ENCODE measurements around the gene CCDC85B. TPM values are rescaled to one million over a fixed set of nuclear protein-coding genes. Genes with fewer than 3 reads are reported as not detected.

Gene CCDC85B
- total RNA-seq, 2 donors from 2014 or later, result 75.8 to 100 TPM

GRCh38 chr11:65859095-65859811 lies 31.2 kb upstream of the CCDC85B start:
- Histone ChIP-seq H3K27ac (peak overlapping the region; percentile 98 to 100), H3K36me3 (peaks cover 42% of the 10 kb centered on the region), H3K4me3 (peak overlapping the region; percentile 96), H3K27me3 (replicated peaks; ENCODE audit: insufficient read depth) (no peaks in the 10 kb centered on the region), H3K4me1 (ENCODE audit: control insufficient read depth in 1 of 2, low read depth in 2 of 2) (peaks cover 24 to 46% of the 10 kb centered on the region in 2 donors), H3K9me3 (no peaks in the 10 kb centered on the region)
- DNase-seq (ENCODE audit: low spot score), result peak; percentile 97
- TF ChIP-seq, protein P1, sequence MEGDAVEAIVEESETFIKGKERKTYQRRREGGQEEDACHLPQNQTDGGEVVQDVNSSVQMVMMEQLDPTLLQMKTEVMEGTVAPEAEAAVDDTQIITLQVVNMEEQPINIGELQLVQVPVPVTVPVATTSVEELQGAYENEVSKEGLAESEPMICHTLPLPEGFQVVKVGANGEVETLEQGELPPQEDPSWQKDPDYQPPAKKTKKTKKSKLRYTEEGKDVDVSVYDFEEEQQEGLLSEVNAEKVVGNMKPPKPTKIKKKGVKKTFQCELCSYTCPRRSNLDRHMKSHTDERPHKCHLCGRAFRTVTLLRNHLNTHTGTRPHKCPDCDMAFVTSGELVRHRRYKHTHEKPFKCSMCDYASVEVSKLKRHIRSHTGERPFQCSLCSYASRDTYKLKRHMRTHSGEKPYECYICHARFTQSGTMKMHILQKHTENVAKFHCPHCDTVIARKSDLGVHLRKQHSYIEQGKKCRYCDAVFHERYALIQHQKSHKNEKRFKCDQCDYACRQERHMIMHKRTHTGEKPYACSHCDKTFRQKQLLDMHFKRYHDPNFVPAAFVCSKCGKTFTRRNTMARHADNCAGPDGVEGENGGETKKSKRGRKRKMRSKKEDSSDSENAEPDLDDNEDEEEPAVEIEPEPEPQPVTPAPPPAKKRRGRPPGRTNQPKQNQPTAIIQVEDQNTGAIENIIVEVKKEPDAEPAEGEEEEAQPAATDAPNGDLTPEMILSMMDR (IDR thresholded peaks at IDR 0.05), result no peak
- peak; percentile 41 for ATAC-seq (ENCODE audit: insufficient number of reproducible peaks, low FRiP score, low read depth)

- TF ChIP-seq, protein P1 (IDR thresholded peaks at IDR 0.05), result no peak
- peaks cover 24 to 40% of the 10 kb centered on the region in 2 donors for H3K4me1 ChIP-seq (ENCODE audit: control insufficient read depth in 1 of 2, low read depth in 2 of 2)
- H3K36me3 ChIP-seq, result peaks cover 42% of the 10 kb centered on the region
- peak overlapping the region; percentile 96 for H3K4me3 ChIP-seq
- ATAC-seq (ENCODE audit: insufficient number of reproducible peaks, low FRiP score, low read depth) (peak; percentile 0), DNase-seq (ENCODE audit: low spot score) (no peak)
- H3K9me3 ChIP-seq, result no peaks in the 10 kb centered on the region
- peak overlapping the region; percentile 98 to 100 for H3K27ac ChIP-seq
- H3K27me3 ChIP-seq (replicated peaks; ENCODE audit: insufficient read depth), result no peaks in the 10 kb centered on the region
Observed at GRCh38 chr11:65859812-65860277, 30.6 kb upstream of the CCDC85B start.

- H3K9me3 ChIP-seq, result no peaks in the 10 kb centered on the region
- TF ChIP-seq, protein P1 (IDR thresholded peaks at IDR 0.05), result peak; percentile 67
- H3K4me3 ChIP-seq, result peak within 1 kb of the TSS; percentile 96
- H3K27ac ChIP-seq, result peak within 1 kb of the TSS; percentile 98 to 100
- peaks cover 19 to 33% of the 10 kb centered on the region in 2 donors for H3K4me1 ChIP-seq (ENCODE audit: control insufficient read depth in 1 of 2, low read depth in 2 of 2)
- H3K36me3 ChIP-seq, result peaks cover 42% of the 10 kb centered on the region
- peak; percentile 56 for ATAC-seq (ENCODE audit: insufficient number of reproducible peaks, low FRiP score, low read depth)
- H3K27me3 ChIP-seq (replicated peaks; ENCODE audit: insufficient read depth), result no peaks in the 10 kb centered on the region
- DNase-seq (ENCODE audit: low spot score), result peak; percentile 96
Observed at GRCh38 chr11:65860278-65861164, 30.0 kb upstream of the CCDC85B start, which contains the start of gene MUS81. MUS81 (plus strand) TSS chr11:65860433; CDS start chr11:65860754, 321 bp downstream.

DNA sequence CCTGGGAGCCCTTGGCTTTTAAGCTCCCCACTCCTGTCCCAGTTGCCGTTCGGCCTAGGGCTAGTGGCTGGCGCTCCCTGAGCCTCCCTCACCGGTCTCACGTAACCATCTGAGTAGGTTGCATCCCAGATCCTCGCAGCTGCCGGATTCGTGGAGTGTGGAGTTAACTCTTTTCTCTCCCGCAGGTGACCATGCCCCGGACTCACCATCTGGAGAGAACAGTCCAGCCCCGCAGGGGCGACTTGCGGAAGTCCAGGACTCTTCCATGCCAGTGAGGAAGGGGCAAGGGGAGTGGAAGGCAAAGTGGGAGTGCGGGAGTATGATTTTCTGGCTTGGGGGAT lies 29.3 kb upstream of the CCDC85B start:
- TF ChIP-seq, protein P1 (IDR thresholded peaks at IDR 0.05), result no peak
- Histone ChIP-seq H3K9me3 (no peaks in the 10 kb centered on the region), H3K4me3 (peak overlapping the region; percentile 96), H3K27ac (peak overlapping the region; percentile 98 to 100), H3K36me3 (peaks cover 43% of the 10 kb centered on the region), H3K4me1 (ENCODE audit: control insufficient read depth in 1 of 2, low read depth in 2 of 2) (peaks cover 14 to 27% of the 10 kb centered on the region in 2 donors), H3K27me3 (replicated peaks; ENCODE audit: insufficient read depth) (no peaks in the 10 kb centered on the region)
- ATAC-seq (ENCODE audit: insufficient number of reproducible peaks, low FRiP score, low read depth) (no peak), DNase-seq (ENCODE audit: low spot score) (no peak)

Data from thoracic aorta (tissue), 2 donors.